ENCODE results near the gene XRCC5. TPM values are rescaled to one million over a fixed set of nuclear protein-coding genes. Genes with fewer than 3 reads are reported as not detected.

The XRCC5 gene
- total RNA-seq, 1 experiment from 2014 or later: 496 TPM

GRCh38 chr2:216146573-216146972 lies 37.4 kb downstream of the XRCC5 start:
- peak; percentile 8 for DNase-seq
- Histone ChIP-seq H3K27me3 (ENCODE audit: control insufficient read depth, insufficient read depth, low read length) (no peaks in the 10 kb centered on the region), H3K36me3 (replicated peaks; ENCODE audit: control insufficient read depth, insufficient read depth, low read length) (peaks cover 43% of the 10 kb centered on the region), H3K4me3 (ENCODE audit: insufficient read depth, low read depth, low read length) (no peak overlapping the region)

- H3K27me3 ChIP-seq (ENCODE audit: control insufficient read depth, insufficient read depth, low read length): no peaks in the 10 kb centered on the region
- H3K4me3 ChIP-seq (ENCODE audit: insufficient read depth, low read depth, low read length): no peak overlapping the region
- H3K36me3 ChIP-seq (replicated peaks; ENCODE audit: control insufficient read depth, insufficient read depth, low read length): peaks cover 43% of the 10 kb centered on the region
- DNase-seq: no peak
Observed at GRCh38 chr2:216147172-216148131, 38.3 kb downstream of the XRCC5 start.

- no peak for DNase-seq
- H3K36me3 ChIP-seq (replicated peaks; ENCODE audit: control insufficient read depth, insufficient read depth, low read length): peaks cover 44% of the 10 kb centered on the region
Observed at GRCh38 chr2:216148983-216149382, 39.8 kb downstream of the XRCC5 start.

GRCh38 chr2:216149741-216150140 lies 40.6 kb downstream of the XRCC5 start:
- peaks cover 44% of the 10 kb centered on the region for H3K36me3 ChIP-seq (replicated peaks; ENCODE audit: control insufficient read depth, insufficient read depth, low read length)
- H3K4me3 ChIP-seq (ENCODE audit: insufficient read depth, low read depth, low read length): no peak overlapping the region
- H3K27me3 ChIP-seq (ENCODE audit: control insufficient read depth, insufficient read depth, low read length): no peaks in the 10 kb centered on the region
- DNase-seq: no peak

More at GRCh38 chr2:216148983-216149382, 39.8 kb downstream of the XRCC5 start:
- Histone ChIP-seq H3K27me3 (ENCODE audit: control insufficient read depth, insufficient read depth, low read length) (no peaks in the 10 kb centered on the region), H3K4me3 (ENCODE audit: insufficient read depth, low read depth, low read length) (no peak overlapping the region)

GRCh38 chr2:216151313-216152025 lies 42.3 kb downstream of the XRCC5 start:
- Histone ChIP-seq H3K4me3 (ENCODE audit: insufficient read depth, low read depth, low read length) (no peak overlapping the region), H3K36me3 (replicated peaks; ENCODE audit: control insufficient read depth, insufficient read depth, low read length) (peaks cover 46% of the 10 kb centered on the region), H3K27me3 (ENCODE audit: control insufficient read depth, insufficient read depth, low read length) (no peaks in the 10 kb centered on the region)
- DNase-seq: no peak

GRCh38 chr2:216155954-216156353 lies 46.8 kb downstream of the XRCC5 start:
- Histone ChIP-seq H3K27me3 (ENCODE audit: control insufficient read depth, insufficient read depth, low read length) (no peaks in the 10 kb centered on the region), H3K36me3 (replicated peaks; ENCODE audit: control insufficient read depth, insufficient read depth, low read length) (peaks cover 40% of the 10 kb centered on the region), H3K4me3 (ENCODE audit: insufficient read depth, low read depth, low read length) (no peak overlapping the region)
- DNase-seq: no peak

GRCh38 chr2:216156822-216157221 lies 47.7 kb downstream of the XRCC5 start:
- no peaks in the 10 kb centered on the region for H3K27me3 ChIP-seq (ENCODE audit: control insufficient read depth, insufficient read depth, low read length)
- DNase-seq: no peak
- no peak overlapping the region for H3K4me3 ChIP-seq (ENCODE audit: insufficient read depth, low read depth, low read length)
- H3K36me3 ChIP-seq (replicated peaks; ENCODE audit: control insufficient read depth, insufficient read depth, low read length): peaks cover 40% of the 10 kb centered on the region

- H3K4me3 ChIP-seq (ENCODE audit: insufficient read depth, low read depth, low read length): no peak overlapping the region
- peaks cover 46% of the 10 kb centered on the region for H3K36me3 ChIP-seq (replicated peaks; ENCODE audit: control insufficient read depth, insufficient read depth, low read length)
- no peak for DNase-seq
- H3K27me3 ChIP-seq (ENCODE audit: control insufficient read depth, insufficient read depth, low read length): no peaks in the 10 kb centered on the region
Observed at GRCh38 chr2:216159144-216159543, 50.0 kb downstream of the XRCC5 start.

- DNase-seq: no peak
- Histone ChIP-seq H3K27me3 (ENCODE audit: control insufficient read depth, insufficient read depth, low read length) (no peaks in the 10 kb centered on the region), H3K4me3 (ENCODE audit: insufficient read depth, low read depth, low read length) (no peak overlapping the region), H3K36me3 (replicated peaks; ENCODE audit: control insufficient read depth, insufficient read depth, low read length) (peaks cover 46% of the 10 kb centered on the region)
Observed at GRCh38 chr2:216159646-216160045, 50.5 kb downstream of the XRCC5 start.

GRCh38 chr2:216160786-216161185 lies 51.6 kb downstream of the XRCC5 start:
- Histone ChIP-seq H3K36me3 (replicated peaks; ENCODE audit: control insufficient read depth, insufficient read depth, low read length) (peaks cover 45% of the 10 kb centered on the region), H3K4me3 (ENCODE audit: insufficient read depth, low read depth, low read length) (no peak overlapping the region), H3K27me3 (ENCODE audit: control insufficient read depth, insufficient read depth, low read length) (no peaks in the 10 kb centered on the region)
- no peak for DNase-seq

GRCh38 chr2:216161967-216162366 lies 52.8 kb downstream of the XRCC5 start:
- no peak for DNase-seq
- Histone ChIP-seq H3K36me3 (replicated peaks; ENCODE audit: control insufficient read depth, insufficient read depth, low read length) (peaks cover 40% of the 10 kb centered on the region), H3K27me3 (ENCODE audit: control insufficient read depth, insufficient read depth, low read length) (no peaks in the 10 kb centered on the region), H3K4me3 (ENCODE audit: insufficient read depth, low read depth, low read length) (no peak overlapping the region)

GRCh38 chr2:216163518-216163917 lies 54.4 kb downstream of the XRCC5 start:
- peaks cover 42% of the 10 kb centered on the region for H3K36me3 ChIP-seq (replicated peaks; ENCODE audit: control insufficient read depth, insufficient read depth, low read length)
- DNase-seq: no peak
- no peak overlapping the region for H3K4me3 ChIP-seq (ENCODE audit: insufficient read depth, low read depth, low read length)
- no peaks in the 10 kb centered on the region for H3K27me3 ChIP-seq (ENCODE audit: control insufficient read depth, insufficient read depth, low read length)

GRCh38 chr2:216164087-216164486 lies 54.9 kb downstream of the XRCC5 start:
- no peak overlapping the region for H3K4me3 ChIP-seq (ENCODE audit: insufficient read depth, low read depth, low read length)
- peaks cover 47% of the 10 kb centered on the region for H3K36me3 ChIP-seq (replicated peaks; ENCODE audit: control insufficient read depth, insufficient read depth, low read length)
- no peak for DNase-seq

GRCh38 chr2:216164576-216164975 lies 55.4 kb downstream of the XRCC5 start:
- Histone ChIP-seq H3K36me3 (replicated peaks; ENCODE audit: control insufficient read depth, insufficient read depth, low read length) (peaks cover 47% of the 10 kb centered on the region), H3K27me3 (ENCODE audit: control insufficient read depth, insufficient read depth, low read length) (no peaks in the 10 kb centered on the region), H3K4me3 (ENCODE audit: insufficient read depth, low read depth, low read length) (no peak overlapping the region)
- DNase-seq: no peak

More at GRCh38 chr2:216164087-216164486, 54.9 kb downstream of the XRCC5 start:
- no peaks in the 10 kb centered on the region for H3K27me3 ChIP-seq (ENCODE audit: control insufficient read depth, insufficient read depth, low read length)

GRCh38 chr2:216165711-216166110 lies 56.6 kb downstream of the XRCC5 start:
- Histone ChIP-seq H3K36me3 (replicated peaks; ENCODE audit: control insufficient read depth, insufficient read depth, low read length) (peaks cover 45% of the 10 kb centered on the region), H3K27me3 (ENCODE audit: control insufficient read depth, insufficient read depth, low read length) (no peaks in the 10 kb centered on the region), H3K4me3 (ENCODE audit: insufficient read depth, low read depth, low read length) (no peak overlapping the region)
- no peak for DNase-seq

Measured in H7 (cell line).